ENCODE measurements around the gene PRKAG2.

DNA sequence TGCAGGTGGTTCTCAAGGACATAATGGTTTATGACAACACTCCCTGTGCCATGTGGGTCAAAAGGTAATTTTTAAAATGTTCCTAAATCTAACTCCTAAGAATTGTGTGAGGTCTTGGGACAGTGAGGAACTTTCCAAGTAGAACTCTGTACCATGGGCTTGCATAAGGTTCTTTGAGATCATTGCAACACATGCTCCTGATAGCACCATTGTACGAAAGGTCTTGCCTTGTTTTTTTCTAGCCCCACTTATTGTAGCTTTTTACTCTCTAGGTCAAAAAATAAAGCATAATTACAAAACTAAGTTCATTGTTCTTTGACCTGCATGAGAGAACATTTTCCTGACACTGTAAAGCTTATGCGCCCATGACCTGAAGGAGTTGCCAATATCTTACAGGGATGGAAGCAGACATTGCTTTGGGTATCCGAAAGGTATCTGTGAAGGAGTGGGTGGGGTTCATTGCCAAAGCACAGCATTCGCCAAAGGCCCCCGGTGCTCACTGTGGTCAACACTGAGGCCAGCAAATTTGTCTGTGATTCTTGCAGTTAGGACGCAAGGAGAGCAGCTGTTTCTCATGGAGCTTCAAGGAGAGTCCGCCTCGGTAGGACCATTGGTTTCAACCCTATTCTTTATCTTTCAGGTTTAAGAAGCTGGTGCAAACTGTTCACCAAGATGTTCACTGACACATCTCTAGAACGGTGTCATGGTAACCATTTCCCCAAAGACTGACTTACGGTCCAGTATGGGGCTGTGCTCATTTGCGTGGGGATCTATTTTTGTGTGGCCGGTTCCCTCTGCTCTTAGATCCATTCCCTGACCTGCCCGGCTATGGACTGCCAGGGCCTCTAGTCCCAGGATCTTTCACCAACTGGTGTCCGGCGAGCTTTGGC is 7.6 kb upstream of the PRKAG2 start:
- TF ChIP-seq, protein P1, sequence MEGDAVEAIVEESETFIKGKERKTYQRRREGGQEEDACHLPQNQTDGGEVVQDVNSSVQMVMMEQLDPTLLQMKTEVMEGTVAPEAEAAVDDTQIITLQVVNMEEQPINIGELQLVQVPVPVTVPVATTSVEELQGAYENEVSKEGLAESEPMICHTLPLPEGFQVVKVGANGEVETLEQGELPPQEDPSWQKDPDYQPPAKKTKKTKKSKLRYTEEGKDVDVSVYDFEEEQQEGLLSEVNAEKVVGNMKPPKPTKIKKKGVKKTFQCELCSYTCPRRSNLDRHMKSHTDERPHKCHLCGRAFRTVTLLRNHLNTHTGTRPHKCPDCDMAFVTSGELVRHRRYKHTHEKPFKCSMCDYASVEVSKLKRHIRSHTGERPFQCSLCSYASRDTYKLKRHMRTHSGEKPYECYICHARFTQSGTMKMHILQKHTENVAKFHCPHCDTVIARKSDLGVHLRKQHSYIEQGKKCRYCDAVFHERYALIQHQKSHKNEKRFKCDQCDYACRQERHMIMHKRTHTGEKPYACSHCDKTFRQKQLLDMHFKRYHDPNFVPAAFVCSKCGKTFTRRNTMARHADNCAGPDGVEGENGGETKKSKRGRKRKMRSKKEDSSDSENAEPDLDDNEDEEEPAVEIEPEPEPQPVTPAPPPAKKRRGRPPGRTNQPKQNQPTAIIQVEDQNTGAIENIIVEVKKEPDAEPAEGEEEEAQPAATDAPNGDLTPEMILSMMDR (IDR thresholded peaks at IDR 0.05), result no peak
- TF ChIP-seq, protein P2, sequence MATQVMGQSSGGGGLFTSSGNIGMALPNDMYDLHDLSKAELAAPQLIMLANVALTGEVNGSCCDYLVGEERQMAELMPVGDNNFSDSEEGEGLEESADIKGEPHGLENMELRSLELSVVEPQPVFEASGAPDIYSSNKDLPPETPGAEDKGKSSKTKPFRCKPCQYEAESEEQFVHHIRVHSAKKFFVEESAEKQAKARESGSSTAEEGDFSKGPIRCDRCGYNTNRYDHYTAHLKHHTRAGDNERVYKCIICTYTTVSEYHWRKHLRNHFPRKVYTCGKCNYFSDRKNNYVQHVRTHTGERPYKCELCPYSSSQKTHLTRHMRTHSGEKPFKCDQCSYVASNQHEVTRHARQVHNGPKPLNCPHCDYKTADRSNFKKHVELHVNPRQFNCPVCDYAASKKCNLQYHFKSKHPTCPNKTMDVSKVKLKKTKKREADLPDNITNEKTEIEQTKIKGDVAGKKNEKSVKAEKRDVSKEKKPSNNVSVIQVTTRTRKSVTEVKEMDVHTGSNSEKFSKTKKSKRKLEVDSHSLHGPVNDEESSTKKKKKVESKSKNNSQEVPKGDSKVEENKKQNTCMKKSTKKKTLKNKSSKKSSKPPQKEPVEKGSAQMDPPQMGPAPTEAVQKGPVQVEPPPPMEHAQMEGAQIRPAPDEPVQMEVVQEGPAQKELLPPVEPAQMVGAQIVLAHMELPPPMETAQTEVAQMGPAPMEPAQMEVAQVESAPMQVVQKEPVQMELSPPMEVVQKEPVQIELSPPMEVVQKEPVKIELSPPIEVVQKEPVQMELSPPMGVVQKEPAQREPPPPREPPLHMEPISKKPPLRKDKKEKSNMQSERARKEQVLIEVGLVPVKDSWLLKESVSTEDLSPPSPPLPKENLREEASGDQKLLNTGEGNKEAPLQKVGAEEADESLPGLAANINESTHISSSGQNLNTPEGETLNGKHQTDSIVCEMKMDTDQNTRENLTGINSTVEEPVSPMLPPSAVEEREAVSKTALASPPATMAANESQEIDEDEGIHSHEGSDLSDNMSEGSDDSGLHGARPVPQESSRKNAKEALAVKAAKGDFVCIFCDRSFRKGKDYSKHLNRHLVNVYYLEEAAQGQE (IDR thresholded peaks at IDR 0.05; ENCODE audit: low read depth, low read length), result no peak
- TF ChIP-seq SMC3 (IDR thresholded peaks at IDR 0.05; ENCODE audit: low read depth, low read length) (no peak), SIN3A (IDR thresholded peaks at IDR 0.05; ENCODE audit: borderline replicate concordance, low read depth, low read length) (no peak), POLR2AphosphoS5 (IDR thresholded peaks at IDR 0.05; ENCODE audit: low read depth, low read length) (no peak), EZH2phosphoT487 (IDR thresholded peaks at IDR 0.05; ENCODE audit: borderline replicate concordance, low read depth) (no peak), RFX5 (IDR thresholded peaks at IDR 0.05; ENCODE audit: low read length) (no peak), MXI1 (IDR thresholded peaks at IDR 0.05; ENCODE audit: low read depth, low read length) (no peak)
- TF ChIP-seq, protein P3, sequence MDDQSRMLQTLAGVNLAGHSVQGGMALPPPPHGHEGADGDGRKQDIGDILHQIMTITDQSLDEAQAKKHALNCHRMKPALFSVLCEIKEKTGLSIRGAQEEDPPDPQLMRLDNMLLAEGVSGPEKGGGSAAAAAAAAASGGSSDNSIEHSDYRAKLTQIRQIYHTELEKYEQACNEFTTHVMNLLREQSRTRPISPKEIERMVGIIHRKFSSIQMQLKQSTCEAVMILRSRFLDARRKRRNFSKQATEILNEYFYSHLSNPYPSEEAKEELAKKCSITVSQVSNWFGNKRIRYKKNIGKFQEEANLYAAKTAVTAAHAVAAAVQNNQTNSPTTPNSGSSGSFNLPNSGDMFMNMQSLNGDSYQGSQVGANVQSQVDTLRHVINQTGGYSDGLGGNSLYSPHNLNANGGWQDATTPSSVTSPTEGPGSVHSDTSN (IDR thresholded peaks at IDR 0.05), result no peak
- TF ChIP-seq, protein P4, sequence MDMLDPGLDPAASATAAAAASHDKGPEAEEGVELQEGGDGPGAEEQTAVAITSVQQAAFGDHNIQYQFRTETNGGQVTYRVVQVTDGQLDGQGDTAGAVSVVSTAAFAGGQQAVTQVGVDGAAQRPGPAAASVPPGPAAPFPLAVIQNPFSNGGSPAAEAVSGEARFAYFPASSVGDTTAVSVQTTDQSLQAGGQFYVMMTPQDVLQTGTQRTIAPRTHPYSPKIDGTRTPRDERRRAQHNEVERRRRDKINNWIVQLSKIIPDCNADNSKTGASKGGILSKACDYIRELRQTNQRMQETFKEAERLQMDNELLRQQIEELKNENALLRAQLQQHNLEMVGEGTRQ (IDR thresholded peaks at IDR 0.05; ENCODE audit: borderline replicate concordance, low read depth, low read length), result no peak
